Activated CD4-positive, CD25-positive, alpha-beta regulatory T cell treated with anti-CD3 and anti-CD28 coated beads, Interleukin-2, amount 50 U/mL, for 24 hours (primary cell): ENCODE results near the gene CKS1B.

Experiments
- ATAC-seq, 2 donors: fragments of 150-1000 bp; cut with Tn5 transposase; one replicate each; pipeline ENCODE4 v1.10.0; 2021; ENCODE audit warnings: mild to moderate bottlenecking in 1 of 2, moderate library complexity in 1 of 2

CKS1B gene

DNA sequence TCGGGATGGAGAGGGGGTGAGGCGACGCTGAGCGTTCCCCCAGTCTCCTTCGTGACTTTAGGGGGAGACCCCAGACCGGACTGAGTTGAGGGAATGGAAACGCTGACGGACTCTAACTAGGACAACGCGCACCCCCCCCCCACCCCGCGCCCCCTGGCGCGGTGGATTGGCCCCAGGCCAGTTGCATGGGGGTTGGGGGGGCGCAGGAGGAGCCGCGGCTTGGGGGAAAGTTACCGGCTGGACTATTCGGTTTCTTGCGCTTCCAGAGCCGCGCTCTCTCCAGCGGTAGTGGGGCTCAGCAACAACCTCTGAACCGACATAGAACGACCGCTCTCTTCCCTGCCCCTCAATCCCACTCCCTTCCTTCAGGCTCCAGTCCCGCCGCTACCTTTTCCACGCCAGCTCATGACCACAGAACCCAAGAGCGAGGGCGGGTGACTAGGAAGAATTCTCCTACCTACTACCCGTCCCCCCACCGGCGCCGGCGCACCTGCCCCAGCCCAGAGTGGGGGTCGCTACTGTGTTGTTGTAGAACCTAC, 28.8 kb downstream of the CKS1B start:
- no peak for ATAC-seq

DNA sequence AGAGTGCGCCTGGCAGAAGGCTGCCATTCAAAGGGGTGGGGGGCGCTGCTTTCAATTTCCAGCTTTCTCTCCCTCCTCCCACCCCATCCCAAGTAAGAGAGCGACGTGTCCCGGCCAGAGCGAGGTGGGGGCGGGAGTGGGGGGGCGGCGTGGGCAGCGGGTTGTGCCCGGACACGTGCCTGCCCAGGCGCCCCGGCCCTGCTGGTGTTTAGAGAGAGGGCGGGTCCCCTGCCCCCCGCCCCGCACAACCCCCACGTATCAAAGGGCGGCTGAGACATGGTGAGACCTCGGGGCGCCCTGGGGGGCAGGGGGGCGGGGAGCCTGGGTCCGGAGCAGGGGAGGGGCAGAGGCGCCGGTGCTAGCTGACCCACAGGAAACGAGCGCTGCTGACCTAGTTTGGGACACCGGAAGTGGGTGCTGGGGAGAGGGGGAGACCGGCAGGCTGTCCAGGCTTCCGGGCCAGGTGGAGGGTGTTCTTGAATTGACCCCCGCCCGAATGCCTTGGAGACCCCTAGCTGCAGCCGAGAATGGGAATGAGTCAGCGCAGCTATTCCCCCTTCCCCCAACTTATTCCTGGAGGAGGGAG, 29.4 kb downstream of the CKS1B start:
- ATAC-seq: no peak

DNA sequence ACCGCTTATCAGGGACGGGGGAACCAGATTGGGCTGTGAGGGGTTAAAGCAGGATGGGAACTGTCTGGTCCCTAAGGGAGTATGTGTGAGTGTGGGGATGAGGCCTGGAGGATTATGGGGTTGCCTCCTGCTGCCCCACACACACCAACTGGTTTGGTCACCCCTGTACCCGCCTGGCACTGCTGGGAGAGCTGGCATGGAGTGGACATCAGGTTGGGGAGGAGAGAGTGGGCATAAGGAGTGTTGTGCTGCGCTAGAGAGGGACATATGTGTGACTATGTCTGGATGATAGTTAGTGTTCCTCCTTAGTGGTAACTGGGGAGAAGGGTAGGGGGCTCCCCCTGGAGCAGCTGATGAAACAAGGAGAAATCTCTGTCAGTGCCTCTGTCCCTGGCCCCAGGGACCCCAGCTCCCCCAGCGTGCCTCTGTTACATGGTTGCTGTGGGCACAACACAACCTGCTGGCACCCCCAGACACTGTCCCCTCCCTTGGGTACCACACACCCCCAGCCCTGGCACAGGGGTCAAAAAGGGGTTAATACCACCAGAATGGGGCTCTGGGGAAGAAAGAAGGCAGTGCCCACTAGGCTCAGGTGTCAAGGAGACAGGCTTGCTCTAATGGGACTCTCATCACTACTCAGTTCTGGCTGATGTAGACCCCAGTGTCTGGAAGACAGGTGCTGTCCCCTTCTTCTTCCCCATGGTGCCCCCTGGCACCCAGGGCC, 30.0 kb downstream of the CKS1B start:
- ATAC-seq: no peak

DNA sequence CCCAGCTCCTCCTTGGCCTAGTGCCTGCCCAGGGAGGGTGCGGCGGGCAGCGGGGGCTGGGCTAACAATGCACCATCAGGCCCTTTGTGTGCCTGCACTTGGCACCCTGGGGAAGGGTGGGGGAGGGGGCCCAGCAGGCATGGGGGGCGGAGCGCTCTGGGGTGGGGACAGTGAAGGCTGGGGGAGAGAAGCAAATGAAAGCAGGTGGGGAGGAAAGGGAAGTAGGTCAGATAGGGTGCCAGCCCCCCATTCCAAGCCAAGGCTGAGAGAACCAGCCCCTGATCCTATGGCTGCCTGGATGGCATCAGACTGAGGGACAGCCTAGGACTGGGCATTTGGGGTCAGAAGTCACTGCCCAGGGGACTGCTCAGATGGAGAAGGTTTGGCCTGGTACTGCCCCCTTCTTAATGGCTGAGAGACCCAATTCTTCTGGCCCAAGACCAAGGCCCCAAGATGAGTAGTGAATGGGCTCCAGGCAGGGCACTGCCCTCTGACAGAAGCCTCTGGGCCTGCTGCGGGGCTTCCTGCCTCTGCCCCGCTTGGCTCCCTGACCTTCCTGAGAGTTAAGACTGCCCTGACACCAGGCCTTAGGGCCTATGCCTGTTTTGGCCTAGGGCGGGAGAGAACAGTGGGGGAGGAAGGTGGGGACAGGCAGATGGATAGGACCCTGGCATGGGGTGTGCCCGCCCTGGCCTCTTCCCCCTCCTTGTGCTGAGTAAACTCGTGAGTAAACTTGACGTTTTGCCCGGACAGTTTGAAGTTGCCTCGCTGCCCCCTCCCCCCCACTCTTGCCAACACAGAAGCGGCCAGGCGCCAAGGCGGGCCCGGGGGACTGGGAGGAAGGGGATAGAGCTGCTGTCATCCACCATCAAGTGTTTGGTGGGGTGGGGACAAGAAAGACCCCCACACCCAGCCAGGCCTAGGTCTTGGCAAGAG, 30.9 kb downstream of the CKS1B start:
- ATAC-seq: no peak

DNA sequence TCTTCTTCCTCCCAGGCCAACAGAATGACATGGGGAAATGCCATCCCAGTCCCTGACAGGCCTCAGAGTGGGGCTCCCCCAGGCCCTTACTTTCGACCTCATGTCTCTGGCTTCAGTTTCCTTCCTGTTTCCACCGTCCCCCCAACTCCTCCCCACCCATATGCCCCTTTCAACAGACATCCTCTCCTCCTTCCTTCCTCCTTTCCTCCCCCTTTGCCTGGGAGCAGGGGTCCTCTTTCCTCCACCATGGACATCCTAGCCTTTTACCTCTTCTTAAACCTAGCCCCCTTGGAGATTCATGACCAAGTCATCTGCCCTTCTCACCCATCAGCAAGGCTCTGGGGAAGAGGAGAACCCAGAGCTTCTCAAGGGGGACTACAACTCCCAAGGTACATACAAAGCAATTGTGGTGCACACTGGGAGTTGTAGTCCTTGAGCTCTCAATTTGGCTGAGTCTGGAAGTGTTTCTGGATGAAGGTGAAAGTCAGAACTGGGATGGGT, 32.2 kb downstream of the CKS1B start:
- ATAC-seq: peak; percentile 23 to 26

DNA sequence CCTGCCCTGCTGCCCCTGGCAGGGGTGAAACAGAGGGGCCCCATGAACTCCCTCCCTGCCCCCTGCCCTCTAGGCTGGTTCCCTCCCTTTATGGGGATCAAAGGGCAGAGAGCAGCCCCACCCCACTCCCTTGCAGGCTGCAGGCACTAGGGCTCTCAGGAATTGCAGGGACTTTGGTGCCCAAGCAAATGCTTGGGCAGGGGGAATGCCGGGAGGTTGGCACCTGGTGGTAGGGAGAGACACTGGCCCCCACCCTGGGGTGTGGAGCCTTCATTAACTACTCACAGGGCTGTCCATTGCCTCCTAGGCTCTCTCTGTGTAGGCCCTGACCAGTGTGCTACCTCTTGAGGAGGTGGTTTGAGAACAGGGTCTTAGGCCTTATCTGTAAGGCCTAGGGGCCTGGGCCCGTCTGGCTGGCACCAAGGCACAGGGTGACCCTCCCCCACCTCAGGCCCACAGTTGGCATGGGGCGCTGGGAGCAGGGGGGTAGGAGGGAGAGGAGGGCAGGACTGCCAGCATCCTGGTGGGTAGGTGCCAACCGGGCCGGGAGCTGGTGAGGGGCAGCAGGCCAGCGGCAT, 32.9 kb downstream of the CKS1B start:
- no peak for ATAC-seq

DNA sequence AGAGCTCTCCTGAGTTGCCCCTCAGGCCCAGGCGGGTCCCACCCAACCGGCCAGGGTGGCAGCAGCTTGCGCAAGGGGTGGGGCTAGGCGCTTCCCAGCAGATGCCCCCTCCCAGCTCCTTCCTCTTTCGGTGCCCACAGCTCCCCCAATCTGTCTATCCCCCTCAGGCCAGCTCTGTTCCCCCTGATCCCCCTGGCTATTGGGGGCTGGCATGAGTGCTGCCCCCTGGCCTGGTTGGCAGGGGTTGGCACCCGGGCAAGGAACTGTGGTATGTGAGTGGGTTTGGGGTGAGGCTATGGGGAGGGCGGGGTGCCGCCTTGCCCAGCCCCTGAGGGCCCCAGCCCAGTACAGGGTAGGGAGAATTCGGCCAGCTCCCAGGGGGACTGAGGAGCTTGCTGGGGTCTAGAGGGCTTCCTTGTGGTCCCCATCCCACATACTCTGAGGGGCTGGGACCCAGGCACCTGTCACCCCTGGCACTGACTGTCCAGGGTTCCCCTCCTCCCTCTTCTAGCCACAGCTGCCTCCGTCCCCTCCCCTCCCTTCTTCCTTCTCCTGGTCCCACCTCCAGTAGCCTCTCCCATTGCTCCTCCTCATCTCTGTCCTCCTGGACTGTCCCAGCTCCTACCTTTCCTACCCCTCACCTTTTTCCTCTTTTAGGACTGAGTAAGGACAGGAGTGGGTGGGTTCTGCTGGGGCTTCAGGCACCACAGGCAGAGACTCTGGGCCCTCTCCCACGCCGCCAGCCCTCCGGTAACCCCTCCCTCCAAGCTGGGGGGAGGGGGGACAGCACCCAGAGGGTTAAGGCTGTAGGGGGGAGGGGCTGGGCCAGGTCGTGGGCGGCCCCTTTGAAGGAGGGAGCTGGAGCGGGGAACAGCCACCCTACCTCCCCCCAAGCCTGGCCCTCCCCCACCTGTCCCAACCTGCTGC, 33.8 kb downstream of the CKS1B start:
- peak; percentile 10 to 28 for ATAC-seq

DNA sequence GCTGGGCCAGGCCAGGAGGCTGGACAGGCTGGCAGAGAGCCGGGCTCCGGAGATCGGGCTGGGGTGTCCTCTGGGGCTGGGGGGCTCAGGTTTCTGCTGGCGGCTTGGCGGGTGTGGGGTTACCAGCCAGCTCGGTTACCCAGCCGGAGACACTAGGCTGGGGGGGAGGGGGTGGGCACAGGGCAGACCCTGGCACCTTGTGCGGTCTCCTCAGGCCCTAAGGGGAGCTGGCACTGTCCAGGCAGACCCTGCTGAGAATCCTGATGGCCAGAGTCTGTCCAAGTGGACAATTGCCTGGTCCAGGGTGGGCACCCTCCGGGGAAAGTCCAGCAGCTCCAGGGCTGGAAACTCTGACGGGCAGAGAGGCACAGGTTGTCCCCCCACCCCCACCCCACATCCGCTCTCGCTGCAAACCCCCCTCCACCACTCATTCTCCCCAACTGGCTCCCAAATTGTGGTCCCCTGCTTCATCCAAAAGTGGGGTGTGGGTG, 34.8 kb downstream of the CKS1B start:
- ATAC-seq: no peak

DNA sequence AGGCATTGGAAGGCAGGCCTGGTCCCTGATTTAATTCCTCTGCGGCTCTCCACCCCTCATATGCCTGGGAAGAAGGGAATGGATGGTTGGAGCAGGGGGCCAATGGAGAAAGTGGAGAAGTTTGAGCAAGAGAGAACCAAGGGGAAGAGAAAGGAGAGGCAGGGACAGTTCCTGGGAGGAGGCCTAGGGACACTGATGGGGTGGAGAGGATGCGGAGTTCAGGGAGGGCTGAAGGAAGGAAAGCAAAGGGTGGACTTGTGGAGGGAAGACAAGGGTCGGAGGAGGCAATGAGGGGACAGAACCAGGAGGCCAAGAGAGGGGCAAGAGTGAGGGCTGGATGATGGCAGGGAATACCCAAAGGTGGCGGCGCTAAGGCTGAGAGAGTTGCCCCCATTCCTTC, 35.3 kb downstream of the CKS1B start:
- no peak for ATAC-seq

DNA sequence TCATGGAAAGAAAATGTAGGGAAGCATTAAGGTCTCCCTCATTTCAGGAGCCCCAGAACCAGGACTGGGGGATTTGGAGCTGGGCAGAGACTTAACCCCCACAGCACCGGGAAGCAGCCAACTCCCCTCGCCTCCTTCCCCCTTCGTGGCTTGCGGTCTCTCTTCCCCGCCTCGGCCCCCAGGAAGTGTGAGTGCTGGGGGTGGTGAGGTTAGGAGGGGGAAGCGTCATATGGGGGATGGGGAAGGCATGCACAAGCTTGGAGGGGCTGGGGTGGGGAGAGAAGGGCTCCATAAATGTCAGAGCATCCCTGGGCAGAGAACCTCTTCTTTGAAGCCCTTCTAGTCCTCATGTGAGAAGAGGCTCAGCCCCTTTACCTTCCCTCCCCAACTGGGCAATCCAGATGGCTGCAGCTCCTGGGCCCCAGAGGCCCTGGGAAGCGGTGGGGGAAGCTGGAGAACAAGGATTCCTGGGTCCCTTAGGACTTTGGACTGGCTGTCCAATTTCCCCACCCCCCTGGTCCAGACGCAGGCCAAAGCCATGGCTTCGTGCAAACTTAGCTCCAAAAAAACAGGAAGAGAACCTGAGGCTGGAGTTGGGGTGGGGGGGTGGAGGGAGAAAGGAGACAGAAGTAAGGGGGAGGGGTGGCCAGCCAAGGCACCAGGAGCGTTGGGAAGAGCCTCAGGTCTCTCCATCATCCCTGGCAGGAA, 35.9 kb downstream of the CKS1B start:
- no peak for ATAC-seq

DNA sequence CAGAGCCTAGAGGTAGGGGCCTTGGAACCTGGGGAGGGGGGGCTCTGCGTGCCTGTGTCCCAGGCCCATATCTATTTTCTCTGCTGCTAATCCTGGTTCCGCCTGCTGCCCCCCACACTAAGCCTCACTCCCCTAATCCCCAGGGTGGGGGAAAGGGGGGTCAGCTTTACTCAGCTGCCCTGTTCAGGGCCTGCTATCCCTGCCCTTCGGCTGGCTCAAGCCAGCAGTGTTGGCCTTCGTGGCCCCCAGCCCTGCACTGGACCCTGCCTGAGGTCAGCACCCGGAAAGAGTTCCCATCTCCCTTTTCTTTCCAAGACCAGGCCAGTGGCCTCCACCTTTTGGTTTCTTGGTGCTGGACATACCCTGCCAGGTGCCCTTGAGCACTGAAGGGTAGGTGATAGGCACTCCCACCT, 36.5 kb downstream of the CKS1B start:
- ATAC-seq: no peak

DNA sequence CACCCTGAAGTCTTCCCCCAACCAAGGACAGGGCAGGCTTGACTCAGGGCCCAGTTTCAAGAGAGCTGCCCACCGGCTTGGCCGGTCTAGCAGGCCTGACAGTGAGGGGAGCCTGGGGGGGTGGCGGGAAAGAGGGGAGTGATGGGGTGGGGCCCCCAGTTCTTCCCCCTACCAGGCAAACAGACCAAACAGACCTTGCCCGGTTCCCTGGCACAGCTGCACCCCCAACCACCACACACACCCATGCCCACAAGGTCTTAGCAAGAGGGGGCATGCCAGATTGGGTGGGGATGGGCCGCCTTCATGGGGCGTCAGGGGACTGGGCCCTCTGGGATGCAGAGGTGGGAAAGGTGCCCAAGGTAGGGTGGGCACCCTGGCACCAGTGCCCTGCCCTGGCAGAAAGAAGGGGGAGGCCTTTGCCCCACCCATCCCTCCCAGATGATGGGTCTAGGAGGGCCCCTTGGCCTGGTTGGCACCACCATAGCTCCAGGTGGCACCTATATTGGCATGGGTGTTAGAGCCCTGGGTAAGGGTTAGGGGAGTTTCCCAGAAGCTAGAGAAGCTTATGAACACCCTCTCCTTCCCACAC, 37.0 kb downstream of the CKS1B start:
- no peak for ATAC-seq

DNA sequence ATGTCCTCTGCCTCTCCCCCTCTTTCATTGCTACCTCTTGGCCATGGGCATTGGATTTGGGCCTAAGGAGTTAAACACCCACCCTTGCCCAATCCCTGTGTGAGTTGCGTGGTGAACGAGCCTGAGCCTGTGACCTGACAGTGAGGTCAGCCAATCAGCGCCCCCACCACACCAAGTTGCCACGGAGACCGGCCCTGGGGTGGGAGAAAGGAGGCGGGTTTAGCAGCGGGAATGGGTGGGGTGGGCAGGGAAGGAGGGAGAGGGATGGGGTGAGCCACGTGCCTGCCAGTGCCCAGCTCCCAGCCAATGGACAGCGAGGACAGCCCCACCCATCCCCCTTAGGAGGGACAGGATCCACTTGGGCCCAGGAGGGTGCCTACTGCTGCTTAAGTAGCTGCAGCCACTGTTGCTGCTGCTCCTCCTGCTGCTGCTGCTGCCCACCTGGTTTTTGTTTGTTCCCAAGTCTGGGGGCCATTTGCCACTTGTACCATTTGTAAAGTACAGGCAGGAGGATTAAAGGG, 37.6 kb downstream of the CKS1B start:
- ATAC-seq: no peak

DNA sequence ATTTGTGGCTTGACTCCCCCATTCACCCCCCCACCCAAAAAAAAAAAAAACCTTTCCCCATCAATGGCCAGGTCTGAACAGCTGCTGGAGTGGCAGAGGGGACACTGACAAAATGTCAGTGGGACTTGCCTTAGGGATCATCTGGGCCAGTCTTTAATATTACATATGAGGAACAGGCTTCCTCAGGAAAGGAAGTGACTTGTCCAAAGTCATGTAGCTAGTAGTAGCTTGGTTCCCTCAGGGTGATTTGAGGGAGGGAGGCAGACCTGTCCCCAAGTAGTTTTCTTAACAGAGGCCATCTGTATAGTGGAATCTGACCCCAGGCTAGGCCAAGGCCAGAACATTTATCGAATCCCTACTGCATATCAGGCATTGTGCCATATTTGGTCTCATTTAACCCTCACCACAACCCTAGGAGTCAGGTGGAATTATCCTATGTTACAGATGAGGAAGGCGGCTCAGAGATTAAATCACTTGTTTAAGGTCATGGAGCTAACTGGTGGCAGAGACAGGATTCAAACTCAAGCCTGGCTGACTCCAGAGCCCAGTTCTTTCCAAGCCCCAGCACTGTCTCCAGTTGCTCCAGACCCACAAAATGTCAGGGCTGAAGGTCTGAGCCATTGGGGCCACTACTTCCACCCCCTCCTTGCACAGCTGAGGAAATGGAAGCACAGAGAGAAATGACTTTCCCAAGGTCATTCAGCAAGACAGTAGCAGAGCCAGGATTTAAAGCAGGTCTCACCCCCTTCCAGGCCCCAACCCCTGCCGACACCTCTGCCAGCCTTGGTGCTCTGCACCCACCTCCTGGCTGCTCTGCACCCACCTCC, 38.5 kb downstream of the CKS1B start:
- no peak for ATAC-seq

DNA sequence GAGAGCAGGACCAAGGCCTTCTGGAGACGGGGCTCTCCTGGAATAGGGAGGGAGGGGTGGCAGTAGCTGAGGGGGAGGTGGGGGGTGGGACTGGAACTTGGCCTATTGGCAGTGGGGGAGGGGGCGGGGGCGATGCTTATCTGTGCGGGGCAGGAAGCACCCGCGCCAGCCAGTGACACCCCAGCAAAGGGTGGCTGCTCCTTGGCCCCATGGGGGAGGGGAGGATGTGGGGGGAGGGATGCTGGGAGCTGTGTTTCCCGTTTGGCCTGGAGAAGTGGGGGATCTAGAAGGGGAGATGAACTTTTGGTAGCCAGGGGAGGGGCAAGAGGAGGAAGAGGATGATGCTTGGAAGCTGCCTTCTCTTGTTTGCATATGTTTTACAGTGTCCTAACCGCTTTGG, 39.2 kb downstream of the CKS1B start:
- ATAC-seq: no peak

DNA sequence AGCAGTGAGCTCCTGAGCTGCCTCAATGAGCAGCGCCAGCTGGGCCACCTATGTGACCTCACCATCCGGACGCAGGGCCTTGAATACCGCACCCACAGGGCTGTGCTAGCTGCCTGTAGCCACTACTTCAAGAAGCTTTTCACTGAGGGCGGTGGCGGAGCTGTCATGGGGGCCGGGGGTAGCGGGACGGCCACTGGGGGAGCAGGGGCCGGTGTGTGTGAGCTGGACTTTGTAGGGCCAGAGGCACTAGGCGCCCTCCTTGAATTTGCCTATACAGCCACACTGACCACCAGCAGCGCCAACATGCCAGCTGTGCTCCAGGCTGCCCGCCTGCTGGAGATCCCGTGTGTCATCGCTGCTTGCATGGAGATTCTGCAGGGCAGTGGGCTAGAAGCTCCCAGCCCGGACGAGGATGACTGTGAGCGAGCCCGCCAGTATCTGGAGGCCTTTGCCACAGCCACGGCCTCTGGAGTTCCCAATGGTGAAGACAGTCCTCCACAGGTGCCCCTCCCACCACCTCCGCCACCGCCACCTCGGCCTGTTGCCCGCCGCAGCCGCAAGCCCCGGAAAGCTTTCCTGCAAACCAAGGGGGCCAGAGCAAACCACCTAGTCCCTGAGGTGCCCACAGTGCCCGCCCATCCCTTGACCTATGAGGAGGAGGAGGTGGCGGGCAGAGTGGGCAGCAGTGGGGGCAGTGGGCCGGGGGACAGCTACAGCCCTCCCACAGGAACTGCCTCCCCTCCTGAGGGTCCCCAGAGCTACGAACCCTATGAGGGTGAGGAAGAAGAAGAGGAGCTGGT, 40.4 kb downstream of the CKS1B start:
- ATAC-seq: no peak

DNA sequence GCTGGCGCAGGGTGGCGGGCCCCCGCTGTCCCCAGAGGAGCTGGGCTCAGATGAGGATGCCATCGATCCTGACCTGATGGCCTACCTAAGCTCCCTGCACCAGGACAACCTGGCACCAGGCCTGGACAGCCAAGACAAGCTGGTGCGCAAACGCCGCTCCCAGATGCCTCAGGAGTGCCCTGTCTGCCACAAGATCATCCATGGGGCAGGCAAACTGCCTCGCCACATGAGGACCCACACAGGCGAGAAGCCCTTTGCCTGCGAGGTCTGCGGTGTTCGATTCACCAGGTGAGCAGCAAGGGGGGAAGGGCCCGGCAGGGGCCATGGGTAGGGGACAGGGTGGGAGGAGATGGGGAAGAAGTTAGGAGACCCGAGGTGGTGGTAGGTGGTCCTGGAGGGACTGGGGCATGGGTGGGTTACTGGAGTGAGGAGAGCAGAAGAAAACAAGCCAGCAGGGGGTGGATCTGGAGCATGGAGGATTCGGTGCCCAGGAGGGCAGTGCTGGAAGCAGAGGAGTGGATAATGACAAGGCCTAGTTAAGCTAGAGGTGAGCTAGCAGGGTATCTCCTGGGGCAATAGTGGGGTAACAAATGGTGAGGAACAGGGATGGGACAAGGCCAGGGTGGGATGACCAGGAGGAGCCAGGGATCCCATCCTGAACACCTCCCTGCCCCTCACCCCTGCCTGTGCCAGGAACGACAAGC, 41.2 kb downstream of the CKS1B start:
- no peak for ATAC-seq
